Activated CD8-positive, alpha-beta memory T cell treated with anti-CD3 and anti-CD28 coated beads, Interleukin-2, amount 10 ng/mL, durations not matched to agents 7 days and 5 days (primary cell): ENCODE data around the gene KLF1. TPM values are rescaled to one million over a fixed set of nuclear protein-coding genes. Genes with fewer than 3 reads are reported as not detected.
"Not testable (repeated sequence)": the region's sequence is repeated elsewhere in the genome, so short reads cannot be mapped to it uniquely, and the experiment has no call there.

ENCODE experiments used
- ATAC-seq: fragments of 150-1000 bp; cut with Tn5 transposase; one replicate; pipeline ENCODE4 v1.10.0; 2021; ENCODE audit warnings: moderate library complexity
- CTCF ChIA-PET: fragments of 350-600 bp; sonication (Branson Sonifier 250); formaldehyde crosslinking; loops from one replicate; lab custom pipeline; 2021; ENCODE audit warnings: antibody characterized with exemption; lab: Charles Lee
- DNase-seq: peaks from one replicate; pipeline ENCODE4 v3.0.0-alpha.2; 2020
- H3K27ac Mint-ChIP-seq: one replicate; pipeline ENCODE4 v1.8.0; 2021; ENCODE audit warnings: mild to moderate bottlenecking, mixed read lengths
- H3K27me3 Mint-ChIP-seq: one replicate; pipeline ENCODE4 v1.8.0; 2021; ENCODE audit warnings: mixed read lengths
- H3K36me3 Mint-ChIP-seq: one replicate; pipeline ENCODE4 v1.8.0; 2021; ENCODE audit warnings: mild to moderate bottlenecking, mixed read lengths
- H3K4me1 Mint-ChIP-seq: one replicate; pipeline ENCODE4 v1.8.0; 2021; ENCODE audit warnings: mixed read lengths
- H3K4me3 Mint-ChIP-seq: one replicate; pipeline ENCODE4 v1.8.0; 2021; ENCODE audit warnings: mild to moderate bottlenecking, moderate library complexity, mixed read lengths
- H3K9me3 Mint-ChIP-seq: one replicate; pipeline ENCODE4 v1.8.0; 2022; ENCODE audit warnings: low read depth, mixed read lengths
- total RNA-seq, 2 experiments: library from RNA; stranded (reverse); gene quantifications; one replicate each; pipeline ENCODE4 v1.2.3, GENCODE V29; 2021

The KLF1 gene
- total RNA-seq: under 1 TPM; 0.29 to 0.45 TPM

DNA sequence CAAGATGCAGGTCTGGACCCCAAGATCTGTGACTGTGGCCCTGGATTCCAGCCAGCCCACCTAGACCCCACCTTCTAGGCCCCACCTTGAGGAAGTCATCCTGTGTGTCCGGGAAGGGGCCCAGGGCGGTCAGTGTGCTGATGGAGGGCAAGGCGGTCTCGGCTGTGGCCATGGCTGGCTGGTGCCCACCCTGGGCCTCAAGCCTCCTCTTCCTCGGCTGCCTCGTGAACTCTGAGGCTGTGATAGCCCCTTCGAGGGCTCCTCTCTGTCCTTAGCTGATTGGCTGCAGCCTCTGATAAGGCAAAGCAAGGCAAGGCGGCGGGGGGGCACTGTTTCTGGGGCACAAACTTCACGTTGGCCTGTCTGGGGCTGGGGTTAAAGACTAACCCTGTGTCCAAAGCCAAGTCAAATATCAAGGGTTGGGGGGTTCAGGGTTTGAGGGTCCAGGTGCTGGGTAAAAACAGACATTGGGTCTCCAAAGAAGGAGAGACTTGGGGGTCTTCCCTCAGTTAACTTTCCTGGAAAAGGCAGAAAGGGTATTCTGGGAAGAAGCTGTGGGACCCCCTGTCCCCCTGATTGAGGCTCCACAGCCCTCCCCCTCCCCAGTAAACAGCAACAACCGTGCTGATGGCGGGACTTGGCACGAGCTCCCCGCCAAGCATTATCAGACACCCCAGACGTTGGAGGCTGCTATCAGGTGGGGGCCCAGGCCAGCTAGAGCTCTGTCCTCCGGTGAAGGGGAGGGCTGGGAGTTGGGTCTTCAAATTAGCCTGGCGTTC lies at the start of gene KLF1:
KLF1 (minus strand) TSS at position 233 of the 779 bp plus-strand sequence; CDS start at position 172, 61 bp downstream.
- Mint-ChIP-seq H3K9me3 (peaks cover 3% of the 10 kb centered on the region), H3K4me3 (peak within 1 kb of the TSS; percentile 19), H3K36me3 (peaks cover 5% of the 10 kb centered on the region), H3K27ac (peak within 1 kb of the TSS; percentile 19), H3K27me3 (no peaks in the 10 kb centered on the region), H3K4me1 (peaks cover 41% of the 10 kb centered on the region)
- DNase-seq (no peak), ATAC-seq (no peak)
- CTCF ChIA-PET: interaction anchor here (0.9 to 10.6 kb wide), 6 partner anchors 25 to 126 kb away, joined by 3 to 163 read pairs (median 4); no protein-coding TSS in a partner anchor

DNA sequence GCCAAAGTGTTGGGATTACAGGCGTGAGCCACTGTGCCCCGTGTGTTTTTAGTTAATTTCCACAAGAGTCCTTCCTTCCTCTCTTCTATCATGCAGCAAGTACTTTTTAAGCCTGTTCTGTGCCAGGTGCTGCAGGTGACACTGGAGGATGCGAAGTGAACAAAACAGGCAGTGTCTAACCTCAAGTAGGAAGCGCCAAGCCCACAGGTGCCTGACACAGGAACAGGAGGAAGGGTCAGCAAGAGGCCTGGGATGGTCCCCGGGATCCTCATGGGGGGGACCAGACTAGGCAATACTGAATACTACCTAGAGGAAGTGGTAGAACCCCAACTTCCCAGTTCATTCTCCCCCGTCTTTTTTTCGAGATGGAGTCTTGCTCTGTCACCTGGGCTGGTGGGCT lies 49.6 kb upstream of the KLF1 start:
- CTCF ChIA-PET: no interaction called here
- no peaks in the 10 kb centered on the region for H3K27me3 Mint-ChIP-seq
- no peaks in the 10 kb centered on the region for H3K9me3 Mint-ChIP-seq
- no peak overlapping the region for H3K4me3 Mint-ChIP-seq
- peaks cover 62% of the 10 kb centered on the region for H3K4me1 Mint-ChIP-seq
- peaks cover 34% of the 10 kb centered on the region for H3K36me3 Mint-ChIP-seq
- DNase-seq: no peak
- peak overlapping the region; percentile 52 for H3K27ac Mint-ChIP-seq
- ATAC-seq: no peak

- no peak for DNase-seq
- peaks cover 54% of the 10 kb centered on the region for H3K4me1 Mint-ChIP-seq
- H3K27ac Mint-ChIP-seq: no peak overlapping the region
- no peak for ATAC-seq
- H3K27me3 Mint-ChIP-seq: no peaks in the 10 kb centered on the region
- H3K9me3 Mint-ChIP-seq: no peaks in the 10 kb centered on the region
- H3K4me3 Mint-ChIP-seq: no peak overlapping the region
- CTCF ChIA-PET: no interaction called here
- H3K36me3 Mint-ChIP-seq: peaks cover 22% of the 10 kb centered on the region
Measured at GRCh38 chr19:12935071-12935470, 48.1 kb upstream of the KLF1 start.

DNA sequence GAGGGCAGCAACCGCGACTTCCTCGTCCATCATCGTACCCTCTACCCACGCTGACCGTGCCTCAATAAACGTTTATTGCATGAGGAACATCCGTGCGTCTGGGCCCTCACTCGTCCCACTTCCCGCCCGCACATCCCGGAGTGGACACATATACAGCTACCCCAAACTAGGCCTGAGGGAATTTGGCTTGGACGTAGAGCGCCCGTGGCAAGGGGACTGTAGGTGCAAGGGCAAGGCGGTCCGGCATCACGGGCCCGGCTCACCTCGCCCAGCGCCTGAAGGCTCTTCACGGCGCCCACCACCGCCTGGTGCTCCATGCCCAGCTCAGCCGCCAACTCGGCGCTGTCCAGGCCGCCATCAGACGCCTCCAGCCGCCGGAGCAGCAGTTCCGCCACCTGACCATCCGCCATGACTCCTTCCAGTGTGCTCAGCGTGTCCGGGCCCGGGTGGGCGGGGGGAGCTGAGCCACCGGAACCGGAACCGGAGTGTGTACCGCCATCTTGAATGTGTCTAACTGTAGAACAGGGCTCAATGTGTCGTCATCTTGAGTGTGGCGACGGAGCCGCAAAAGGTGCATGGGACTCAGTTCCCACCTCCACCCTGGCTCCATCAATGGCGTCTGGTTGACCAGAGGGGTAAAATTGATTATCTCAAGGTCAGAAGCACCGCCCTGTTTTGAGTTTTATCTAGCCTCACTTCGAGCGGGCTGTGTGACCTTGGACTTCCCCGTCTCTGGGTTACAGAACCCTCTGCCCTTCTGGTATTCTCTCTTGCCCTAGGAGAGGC lies 46.5 kb upstream of the KLF1 start, which contains the start of gene FARSA:
FARSA (minus strand) TSS at position 425 of the 786 bp plus-strand sequence; CDS start at position 410, 15 bp downstream.
- peak; percentile 96 for DNase-seq
- H3K4me3 Mint-ChIP-seq: peak within 1 kb of the TSS; percentile 92
- no peaks in the 10 kb centered on the region for H3K27me3 Mint-ChIP-seq
- no peaks in the 10 kb centered on the region for H3K9me3 Mint-ChIP-seq
- CTCF ChIA-PET: interaction anchor here (0.7 to 4.6 kb wide), 9 partner anchors 8 to 160 kb away, joined by 3 to 23 read pairs (median 6); partner anchors contain the start of genes DNASE2, RAD23A and SYCE2
- peak within 1 kb of the TSS; percentile 88 for H3K27ac Mint-ChIP-seq
- H3K36me3 Mint-ChIP-seq: peaks cover 17% of the 10 kb centered on the region
- ATAC-seq: peak; percentile 63
- H3K4me1 Mint-ChIP-seq: peaks cover 42% of the 10 kb centered on the region

- Mint-ChIP-seq H3K4me3 (peak overlapping the region; percentile 92), H3K36me3 (peaks cover 19% of the 10 kb centered on the region), H3K9me3 (no peaks in the 10 kb centered on the region), H3K27ac (peak overlapping the region; percentile 88), H3K4me1 (peaks cover 37% of the 10 kb centered on the region), H3K27me3 (no peaks in the 10 kb centered on the region)
- CTCF ChIA-PET: interaction anchor here (0.6 to 4.6 kb wide), 14 partner anchors 9 to 167 kb away, joined by 3 to 23 read pairs (median 4); partner anchors contain the start of genes DNASE2, KLF1, RAD23A and SYCE2
- ATAC-seq (no peak), DNase-seq (no peak)
Measured at GRCh38 chr19:12932392-12933286, 45.6 kb upstream of the KLF1 start.

DNA sequence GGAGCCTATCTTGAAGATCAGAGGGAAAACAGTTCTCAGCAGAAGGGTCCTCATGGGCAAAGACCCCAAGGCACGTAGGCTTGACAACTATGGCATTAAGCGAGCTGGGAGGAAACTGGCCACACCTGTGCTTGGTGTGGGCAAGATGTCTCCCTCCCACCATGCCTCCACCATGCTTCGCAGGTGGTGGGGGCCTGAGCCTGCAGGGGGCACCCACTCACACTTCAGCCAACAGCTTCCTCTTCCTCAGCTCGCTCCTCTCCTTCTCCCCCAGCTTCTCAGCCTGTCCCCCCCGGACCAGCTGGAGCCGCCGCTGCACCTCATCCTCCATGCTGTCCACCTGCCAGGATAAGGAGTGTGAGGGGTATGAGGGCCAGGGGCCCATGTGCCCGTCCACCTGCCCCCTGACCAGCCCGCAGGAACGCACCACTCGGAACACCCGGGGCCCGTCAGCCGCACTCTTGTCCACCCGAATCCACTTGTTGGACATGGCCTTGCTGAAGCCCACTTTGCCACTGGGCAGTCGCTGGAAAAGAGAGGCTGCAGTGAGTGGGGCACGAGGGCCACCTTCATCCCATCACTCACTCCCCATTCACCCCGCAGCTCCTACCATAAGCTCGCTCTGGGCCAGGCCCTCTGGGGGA lies 43.1 kb upstream of the KLF1 start:
- H3K4me3 Mint-ChIP-seq: no peak overlapping the region
- ATAC-seq (no peak), DNase-seq (no peak)
- peaks cover 24% of the 10 kb centered on the region for H3K4me1 Mint-ChIP-seq
- H3K9me3 Mint-ChIP-seq: no peaks in the 10 kb centered on the region
- H3K36me3 Mint-ChIP-seq: peaks cover 32% of the 10 kb centered on the region
- H3K27me3 Mint-ChIP-seq: no peaks in the 10 kb centered on the region
- CTCF ChIA-PET: interaction anchor here (0.5 to 4.6 kb wide), 3 partner anchors 35 to 658 kb away, joined by 3 to 23 read pairs (median 8); partner anchors contain the start of gene GCDH
- no peak overlapping the region for H3K27ac Mint-ChIP-seq

- H3K9me3 Mint-ChIP-seq: no peaks in the 10 kb centered on the region
- H3K36me3 Mint-ChIP-seq: peaks cover 49% of the 10 kb centered on the region
- no peaks in the 10 kb centered on the region for H3K27me3 Mint-ChIP-seq
- H3K4me3 Mint-ChIP-seq: no peak overlapping the region
- ATAC-seq (no peak), DNase-seq (no peak)
- H3K4me1 Mint-ChIP-seq: peaks cover 3% of the 10 kb centered on the region
- CTCF ChIA-PET: no interaction called here
- no peak overlapping the region for H3K27ac Mint-ChIP-seq
Measured at GRCh38 chr19:12924621-12925310, 37.8 kb upstream of the KLF1 start.

- Mint-ChIP-seq H3K27me3 (no peaks in the 10 kb centered on the region), H3K4me1 (peaks cover 15% of the 10 kb centered on the region), H3K9me3 (no peaks in the 10 kb centered on the region), H3K4me3 (no peak overlapping the region), H3K27ac (peak overlapping the region; percentile 11), H3K36me3 (peaks cover 41% of the 10 kb centered on the region)
- DNase-seq (no peak), ATAC-seq (no peak)
- CTCF ChIA-PET: interaction anchor here (1.0 kb wide), 1 partner anchor 32 kb away, joined by 3 read pairs; the partner anchor contains the start of gene GCDH
Measured at GRCh38 chr19:12922959-12923358, 36.0 kb upstream of the KLF1 start.

DNA sequence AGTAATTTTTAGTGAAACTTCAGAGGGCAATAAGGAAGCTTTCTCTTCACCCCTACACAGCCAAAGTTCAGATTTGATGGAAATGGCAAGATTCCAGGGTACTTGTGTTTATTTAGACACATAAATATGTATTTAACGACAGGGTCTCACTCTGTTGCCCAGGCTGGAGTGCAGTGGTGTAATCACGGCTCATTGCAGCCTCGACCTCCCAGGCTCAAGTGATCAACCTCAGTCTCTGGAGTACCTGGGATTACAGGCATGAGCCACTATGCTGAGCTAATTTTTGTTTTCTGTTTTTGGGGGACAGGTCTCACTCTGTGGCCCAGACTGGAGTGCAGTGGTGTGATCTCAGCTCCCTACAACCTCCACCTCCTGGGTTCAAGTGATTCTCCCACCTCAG lies 34.0 kb upstream of the KLF1 start:
- no peak for DNase-seq
- Mint-ChIP-seq H3K9me3 (no peaks in the 10 kb centered on the region), H3K4me3 (no peak overlapping the region), H3K27me3 (no peaks in the 10 kb centered on the region), H3K4me1 (peaks cover 21% of the 10 kb centered on the region), H3K36me3 (peaks cover 30% of the 10 kb centered on the region), H3K27ac (peak overlapping the region; percentile 68)
- CTCF ChIA-PET: interaction anchor here (1.1 to 1.2 kb wide), 3 partner anchors 18 to 36 kb away, joined by 3 to 4 read pairs (median 3); partner anchors contain the start of gene GCDH
- ATAC-seq: no peak

DNA sequence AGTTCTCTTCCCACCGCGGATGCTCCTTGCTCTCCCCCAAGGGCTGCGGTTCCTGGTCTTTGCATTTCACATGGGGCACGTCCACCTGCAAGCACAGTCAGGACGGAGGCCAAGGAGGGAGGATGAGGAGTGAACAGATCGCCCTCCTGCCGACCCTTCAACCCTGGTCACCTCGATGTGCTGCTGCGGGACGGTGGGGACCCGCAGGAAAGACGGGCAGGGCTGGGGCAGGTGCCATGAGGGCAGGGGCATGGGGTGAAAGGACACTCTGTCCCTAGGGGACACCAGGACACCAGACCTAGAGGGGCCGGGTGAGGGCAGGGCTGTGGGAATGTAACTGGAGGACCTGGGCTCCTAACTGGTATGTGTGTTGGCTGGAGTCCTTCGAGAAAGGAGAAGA lies 31.3 kb upstream of the KLF1 start:
- DNase-seq (no peak), ATAC-seq (no peak)
- Mint-ChIP-seq H3K4me3 (no peak overlapping the region), H3K27me3 (no peaks in the 10 kb centered on the region), H3K36me3 (peaks cover 14% of the 10 kb centered on the region), H3K27ac (peak overlapping the region; percentile 86), H3K4me1 (peaks cover 43% of the 10 kb centered on the region), H3K9me3 (no peaks in the 10 kb centered on the region)
- CTCF ChIA-PET: no interaction called here

- H3K36me3 Mint-ChIP-seq, H3K9me3 Mint-ChIP-seq, H3K4me3 Mint-ChIP-seq, ATAC-seq, DNase-seq, H3K27me3 Mint-ChIP-seq, H3K27ac Mint-ChIP-seq: not testable (repeated sequence)
- H3K4me1 Mint-ChIP-seq: peaks cover 44% of the 10 kb centered on the region
- CTCF ChIA-PET: interaction anchor here (1.4 to 1.6 kb wide), 2 partner anchors 31 to 49 kb away, joined by 4 to 8 read pairs; no protein-coding TSS in a partner anchor
Measured at GRCh38 chr19:12915860-12916259, 28.9 kb upstream of the KLF1 start.
